Upper lobe of left lung (tissue), 4 donors: ENCODE results near the gene PIGP.

Source experiments
- CTCF ChIP-seq, 6 experiments: fragments of 450-650 bp in 4 of 6; fragments of 200-600 bp in 2 of 6; sonication (generic) in 2 of 6; IDR thresholded peaks; one replicate each; pipeline ENCODE4 v1.5.1; 2016 to 2019; ENCODE audit warnings: antibody characterized with exemption in 6 of 6
- POLR2A ChIP-seq, 4 donors: fragments of 450-650 bp; IDR thresholded peaks; one replicate each; pipeline ENCODE4 v1.5.1; 2016 to 2017; ENCODE audit warnings: antibody characterized with exemption in 4 of 4, mild to moderate bottlenecking in 2 of 4
- POLR2AphosphoS5 ChIP-seq, 2 donors: sonication (generic); formaldehyde crosslinking; IDR thresholded peaks; one replicate each; pipeline ENCODE4 v1.5.1; 2017; ENCODE audit warnings: antibody characterized with exemption in 2 of 2

- no peak for TF ChIP-seq POLR2AphosphoS5 (IDR thresholded peaks at IDR 0.05)
- no peak for TF ChIP-seq CTCF (IDR thresholded peaks at IDR 0.05)
- no peak for TF ChIP-seq POLR2A (IDR thresholded peaks at IDR 0.05)
Observed at GRCh38 chr21:37076087-37076850, 3.4 kb upstream of the PIGP start.
